HepG2 (cell line): Measurements from ENCODE around the gene AGGF1. TPM values are rescaled to one million over a fixed set of nuclear protein-coding genes. Genes with fewer than 3 reads are reported as not detected.
A peak's percentile ranks its signal among the peaks of the same experiment; 100 is the strongest.

Source experiments
- ARHGAP35 ChIP-seq: sonication (generic); formaldehyde crosslinking; IDR thresholded peaks from 2 replicates; pipeline ENCODE4 v1.9.0; 2022; ENCODE audit warnings: mild to moderate bottlenecking, inconsistent platforms, moderate library complexity, missing genetic modification reagents, borderline replicate concordance
- DBP ChIP-seq: sonication (generic); formaldehyde crosslinking; IDR thresholded peaks from 2 replicates; pipeline ENCODE4 v1.4.0; 2020; ENCODE audit warnings: missing genetic modification reagents; ENCODE audit errors: not compliant biosample characterization
- DR1 ChIP-seq: sonication (generic); formaldehyde crosslinking; IDR thresholded peaks from 2 replicates; pipeline ENCODE4 v1.8.0; 2021; ENCODE audit warnings: mild to moderate bottlenecking, missing genetic modification reagents, inconsistent platforms
- FOSL1 ChIP-seq: sonication (generic); formaldehyde crosslinking; IDR thresholded peaks from 2 replicates; pipeline ENCODE4 v1.9.0; 2021; ENCODE audit warnings: missing genetic modification reagents, borderline replicate concordance
- FOXC1 ChIP-seq: sonication (generic); formaldehyde crosslinking; IDR thresholded peaks from 2 replicates; pipeline ENCODE4 v1.8.0; 2022; ENCODE audit warnings: mild to moderate bottlenecking, missing genetic modification reagents, borderline replicate concordance
- GPN1 ChIP-seq: sonication (generic); formaldehyde crosslinking; IDR thresholded peaks from 2 replicates; pipeline ENCODE4 v1.5.1; 2020; ENCODE audit warnings: missing genetic modification reagents, borderline replicate concordance
- GTF3A ChIP-seq: sonication (generic); formaldehyde crosslinking; conservative IDR thresholded peaks from 2 replicates; pipeline ENCODE4 v1.4.0; 2020; ENCODE audit warnings: mild to moderate bottlenecking, missing genetic modification reagents
- HMGXB4 ChIP-seq, 2 experiments: sonication (generic) in 1 of 2; formaldehyde crosslinking in 1 of 2; IDR thresholded peaks; 2 replicates each; pipeline versions ENCODE4 v1.4.0 to v1.6.1; 2018 to 2020; ENCODE audit warnings: missing genetic modification reagents in 2 of 2, borderline replicate concordance in 1 of 2, low read depth in 1 of 2, mild to moderate bottlenecking in 1 of 2, missing biosample characterization in 1 of 2
- HNF1B ChIP-seq: sonication (generic); formaldehyde crosslinking; IDR thresholded peaks from 2 replicates; pipeline ENCODE4 v1.5.1; 2020; ENCODE audit warnings: mild to moderate bottlenecking, moderate library complexity, missing genetic modification reagents
- HOXD1 ChIP-seq: sonication (generic); formaldehyde crosslinking; IDR thresholded peaks from 2 replicates; pipeline ENCODE4 v1.5.0; 2020; ENCODE audit warnings: missing genetic modification reagents
- IKZF4 ChIP-seq: sonication (generic); formaldehyde crosslinking; IDR thresholded peaks from 2 replicates; pipeline ENCODE4 v1.5.1; 2020; ENCODE audit warnings: borderline replicate concordance, mild to moderate bottlenecking, low read depth, missing genetic modification reagents; ENCODE audit errors: not compliant biosample characterization
- NPAS2 ChIP-seq: sonication (generic); formaldehyde crosslinking; IDR thresholded peaks from 2 replicates; pipeline ENCODE4 v1.8.0; 2022; ENCODE audit warnings: mild to moderate bottlenecking, missing genetic modification reagents, borderline replicate concordance
- SMC3 ChIP-seq: IDR thresholded peaks from 2 replicates; pipeline ENCODE4 v1.6.1; 2011; ENCODE audit warnings: low read length, improper control_type of control experiment
- SNAPC5 ChIP-seq: sonication (generic); formaldehyde crosslinking; IDR thresholded peaks from 2 replicates; pipeline ENCODE4 v1.8.1; 2023; ENCODE audit warnings: mild to moderate bottlenecking, missing genetic modification reagents, borderline replicate concordance
- SRY ChIP-seq: sonication (generic); formaldehyde crosslinking; IDR thresholded peaks from 2 replicates; pipeline ENCODE4 v1.8.0; 2022; ENCODE audit warnings: mild to moderate bottlenecking, missing genetic modification reagents
- TFDP1 ChIP-seq: IDR thresholded peaks from 2 replicates; pipeline ENCODE4 v1.6.1; 2016; ENCODE audit warnings: missing compliant biosample characterization, missing genetic modification reagents, borderline replicate concordance
- YEATS4 ChIP-seq: sonication (generic); formaldehyde crosslinking; IDR thresholded peaks from 2 replicates; pipeline ENCODE4 v1.4.0; 2020; ENCODE audit warnings: missing genetic modification reagents, borderline replicate concordance
- ZNF235 ChIP-seq: sonication (generic); formaldehyde crosslinking; IDR thresholded peaks from 2 replicates; pipeline ENCODE4 v1.8.1; 2023; ENCODE audit warnings: mild to moderate bottlenecking, missing genetic modification reagents, borderline replicate concordance
- ZNF275 ChIP-seq: sonication (generic); formaldehyde crosslinking; IDR thresholded peaks from 2 replicates; pipeline ENCODE4 v1.8.0; 2022; ENCODE audit warnings: missing genetic modification reagents, mild to moderate bottlenecking, inconsistent platforms, borderline replicate concordance
- polyA plus RNA-seq, 8 experiments: library from polyadenylated mRNA; depleted of rRNA in 3 of 8; stranded (reverse) in 7 of 8; unstranded in 1 of 8; fragments of >200 nt; fragmentation: Illumina TruSeq in 4 of 8; extraction: Trizol in 4 of 8; gene quantifications; 2 replicates each; pipeline versions ENCODE4 v1.2.1 to v1.2.3, GENCODE V29; 2011 to 2016; ENCODE audit warnings: low read depth in 4 of 8, missing spikeins in 1 of 8, mixed read lengths in 1 of 8; ENCODE audit not compliant: insufficient read depth in 1 of 8
- total RNA-seq, 5 experiments: library from RNA; depleted of rRNA; stranded (reverse); fragments of >200 nt; fragmentation: Illumina TruSeq; extraction: Trizol; gene quantifications; 2 replicates each; pipeline ENCODE4 v1.2.3, GENCODE V29; 2016; ENCODE audit warnings: low read depth in 1 of 5

AGGF1 gene
- total and polyA plus RNA-seq, 2 of the 13 experiments (the other 11 are each of a cell fraction or from before 2014, with no cell fraction given) = 12.9 to 15.5 TPM

GRCh38 chr5:77030097-77031071, at the start of gene AGGF1 (continued):
- TF ChIP-seq GPN1 (CRISPR knock-in tag) (no peak), YEATS4 (peak; percentile 93), ARHGAP35 (CRISPR knock-in tag) (no peak; the same call in 1 of the 2 replicates), IKZF4 (CRISPR knock-in tag) (peak; percentile 49), NPAS2 (CRISPR knock-in tag) (no peak), ZNF275 (CRISPR knock-in tag) (peak; percentile 84; the same call in 1 of the 2 replicates), TFDP1 (CRISPR knock-in tag) (peak; percentile 98), HNF1B (CRISPR knock-in tag) (peak; percentile 81), ZNF235 (peak; percentile 89; the same call in 1 of the 2 replicates), DR1 (CRISPR knock-in tag) (peak; percentile 80), DBP (CRISPR knock-in tag) (peak; percentile 35), FOSL1 (no peak), GTF3A (0 out of 2 replicates have a peak, but pooled peaks have one; percentile 48), SRY (CRISPR knock-in tag) (peak; percentile 81), FOXC1 (CRISPR knock-in tag) (peak; percentile 78; the same call in 1 of the 2 replicates), SNAPC5 (CRISPR knock-in tag) (peak; percentile 68), HOXD1 (CRISPR knock-in tag) (peak; percentile 27; the same call in 1 of the 2 replicates), SMC3 (no peak), HMGXB4 (CRISPR knock-in tag; IDR thresholded peaks at IDR 0.05; ENCODE audit: borderline replicate concordance in 1 of 2, low read depth in 1 of 2) (peak; percentile 77 to 94)
